AML-193 (cell line): ENCODE results near the gene TNS3.

Experiments used
- DNase-seq, 2 experiments: peaks; one replicate each; lab custom pipeline; 2025; lab: John Stamatoyannopoulos, UW

Gene TNS3

GRCh38 chr7:47506382-47507339 lies 75.2 kb downstream of the TNS3 start:
- no peak for DNase-seq

GRCh38 chr7:47505312-47506007 lies 76.5 kb downstream of the TNS3 start:
- no peak for DNase-seq

GRCh38 chr7:47504551-47505311 lies 77.2 kb downstream of the TNS3 start:
- no peak for DNase-seq

- DNase-seq = no peak
Measured at GRCh38 chr7:47503281-47503680, 78.6 kb downstream of the TNS3 start.

GRCh38 chr7:47502240-47502877 lies 79.6 kb downstream of the TNS3 start:
- DNase-seq = no peak

- no peak for DNase-seq
Measured at GRCh38 chr7:47501406-47501805, 80.5 kb downstream of the TNS3 start.

GRCh38 chr7:47500103-47500563 lies 81.8 kb downstream of the TNS3 start:
- no peak for DNase-seq

- no peak for DNase-seq
Measured at GRCh38 chr7:47498229-47499056, 83.5 kb downstream of the TNS3 start.

- no peak for DNase-seq
Measured at GRCh38 chr7:47497367-47498096, 84.4 kb downstream of the TNS3 start.

GRCh38 chr7:47496666-47497065 lies 85.2 kb downstream of the TNS3 start:
- no peak for DNase-seq

- DNase-seq = no peak
Measured at GRCh38 chr7:47496056-47496665, 85.8 kb downstream of the TNS3 start.

- no peak for DNase-seq
Measured at GRCh38 chr7:47493976-47494911, 87.7 kb downstream of the TNS3 start.

- DNase-seq = no peak
Measured at GRCh38 chr7:47492716-47493325, 89.1 kb downstream of the TNS3 start.

- DNase-seq = no peak
Measured at GRCh38 chr7:47490501-47491265, 91.2 kb downstream of the TNS3 start.

GRCh38 chr7:47489624-47490023 lies 92.3 kb downstream of the TNS3 start:
- no peak for DNase-seq

- no peak for DNase-seq
Measured at GRCh38 chr7:47488969-47489342, 93.0 kb downstream of the TNS3 start.

GRCh38 chr7:47488201-47488968 lies 93.5 kb downstream of the TNS3 start:
- no peak for DNase-seq
